HCT116 (cell line): Measurements from ENCODE around the gene ANKLE2. TPM values are rescaled to one million over a fixed set of nuclear protein-coding genes. Genes with fewer than 3 reads are reported as not detected.
A peak's percentile ranks its signal among the peaks of the same experiment; 100 is the strongest.
"Not testable (repeated sequence)": the region's sequence is repeated elsewhere in the genome, so short reads cannot be mapped to it uniquely, and the experiment has no call there.

Source experiments
- ATAC-seq: fragments of 200-7000 bp; cut with Tn5 transposase; 2 replicates; pipeline ENCODE4 v1.9.1; 2020; ENCODE audit warnings: mild to moderate bottlenecking, moderate library complexity
- BruUV-seq: library from RNA; stranded (reverse); fragments of 400-500 nt; replicated peaks from 2 replicates; lab custom pipeline; 2021; lab: Mats Ljungman, UMichigan
- CTCF ChIA-PET: fragments of 300-600 bp; sonication (Branson Sonifier 250); formaldehyde crosslinking; loops from one replicate; lab custom pipeline; 2021; ENCODE audit warnings: antibody characterized with exemption; lab: Charles Lee
- POLR2A ChIA-PET: fragments of 300-600, 350-600 bp; sonication (Branson Sonifier 250); formaldehyde crosslinking; loops from one replicate; lab custom pipeline; 2021; ENCODE audit warnings: antibody characterized with exemption; lab: Charles Lee
- RAD21 ChIA-PET, 2 experiments: fragments of 300-600 bp; sonication (Branson Sonifier 250); formaldehyde crosslinking; loops; one replicate each; lab custom pipeline; 2023; ENCODE audit warnings: low total read pairs in 2 of 2; ENCODE audit not compliant: uncharacterized antibody in 2 of 2, unreplicated experiment in 2 of 2, low non-redundant PET in 1 of 2; lab: Charles Lee
- DNase-seq: peaks from one replicate; pipeline ENCODE4 v3.0.0-alpha.2; 2010; ENCODE audit warnings: low read depth, low spot score
- H2AFZ ChIP-seq: fragments of 200-600 bp; shearing (Covaris generic), sonication (generic); 2 replicates; pipeline ENCODE4 v1.6.1; 2017; ENCODE audit warnings: low read depth, mixed run types, mixed read lengths, antibody characterized with exemption, low read length; ENCODE audit not compliant: poor library complexity, severe bottlenecking
- H3K27ac ChIP-seq: 2 replicates; pipeline ENCODE4 v1.5.1; 2012; ENCODE audit warnings: low read depth, low read length
- H3K27me3 ChIP-seq: fragments of 200-600 bp; sonication (generic); 2 replicates; pipeline ENCODE4 v1.6.1; 2016; ENCODE audit warnings: mixed run types, low read length, mixed read lengths; ENCODE audit not compliant: insufficient read depth
- H3K36me3 ChIP-seq, 2 experiments: fragments of 200-500 bp in 1 of 2; fragments of 200-600 bp in 1 of 2; sonication (Bioruptor generic) in 1 of 2; sonication (generic) in 1 of 2; 2 replicates each; pipeline versions ENCODE4 v1.5.1 to v1.6.1; 2014 to 2016; ENCODE audit warnings: low read length in 2 of 2, inconsistent platforms in 1 of 2, mixed read lengths in 1 of 2, mixed run types in 1 of 2; ENCODE audit not compliant: insufficient read depth in 2 of 2, control insufficient read depth in 1 of 2
- H3K4me1 ChIP-seq, 2 experiments: fragments of 200-600 bp in 1 of 2; sonication (generic) in 1 of 2; 2 replicates each; pipeline versions ENCODE4 v1.5.1 to v1.6.1; 2012 to 2017; ENCODE audit warnings: low read length in 2 of 2, inconsistent platforms in 1 of 2, mild to moderate bottlenecking in 1 of 2, mixed read lengths in 1 of 2, mixed run types in 1 of 2, moderate library complexity in 1 of 2; ENCODE audit not compliant: insufficient read depth in 2 of 2, control insufficient read depth in 1 of 2
- H3K4me2 ChIP-seq: fragments of 200-600 bp; sonication (generic); 2 replicates; pipeline ENCODE4 v1.6.1; 2017; ENCODE audit warnings: mixed run types, low read length, mixed read lengths
- H3K4me3 ChIP-seq, 2 experiments: fragments of 200-600 bp in 1 of 2; sonication (generic) in 1 of 2; replicated peaks in 1 of 2; 2 replicates each; pipeline ENCODE4 v1.5.1; 2011 to 2016; ENCODE audit warnings: low read length in 2 of 2, control low read depth in 1 of 2, low read depth in 1 of 2, mild to moderate bottlenecking in 1 of 2, mixed read lengths in 1 of 2, mixed run types in 1 of 2
- H3K79me2 ChIP-seq: fragments of 200-600 bp; sonication (generic); 2 replicates; pipeline ENCODE4 v1.6.1; 2017; ENCODE audit warnings: mild to moderate bottlenecking, mixed run types, low read length, moderate library complexity, mixed read lengths; ENCODE audit not compliant: insufficient read depth
- H3K9ac ChIP-seq: fragments of 200-600 bp; sonication (generic); 2 replicates; pipeline ENCODE4 v1.6.1; 2016; ENCODE audit warnings: low read length, mixed read lengths
- H3K9me2 ChIP-seq: fragments of 200-600 bp; sonication (generic), shearing (Covaris generic); 2 replicates; pipeline ENCODE4 v1.6.1; 2017; ENCODE audit warnings: mixed run types, mild to moderate bottlenecking, moderate library complexity; ENCODE audit not compliant: insufficient read depth
- H3K9me3 ChIP-seq, 2 experiments: fragments of 200-500 bp in 1 of 2; fragments of 200-600 bp in 1 of 2; sonication (Bioruptor generic) in 1 of 2; sonication (generic) in 1 of 2; 2 replicates each; pipeline ENCODE4 v1.6.1; 2014 to 2017; ENCODE audit warnings: low read length in 2 of 2, mixed read lengths in 2 of 2, inconsistent platforms in 1 of 2, low read depth in 1 of 2, mild to moderate bottlenecking in 1 of 2, mixed run types in 1 of 2, moderate library complexity in 1 of 2; ENCODE audit not compliant: control insufficient read depth in 1 of 2, insufficient read depth in 1 of 2
- H4K20me1 ChIP-seq: fragments of 200-600 bp; sonication (generic), shearing (Covaris generic); 2 replicates; pipeline ENCODE4 v1.6.1; 2017; ENCODE audit warnings: mixed run types, mild to moderate bottlenecking, moderate library complexity; ENCODE audit not compliant: insufficient read depth
- CBX3 ChIP-seq: IDR thresholded peaks from 2 replicates; pipeline ENCODE4 v1.6.1; 2012; ENCODE audit warnings: low read depth
- ELF1 ChIP-seq: IDR thresholded peaks from 2 replicates; pipeline ENCODE4 v1.6.1; 2012; ENCODE audit warnings: low read depth, borderline replicate concordance
- EZH2phosphoT487 ChIP-seq: fragments of 200-600 bp; IDR thresholded peaks from 2 replicates; pipeline ENCODE4 v1.6.1; 2018; ENCODE audit warnings: antibody characterized with exemption, borderline replicate concordance
- FOSL1 ChIP-seq: IDR thresholded peaks from 2 replicates; pipeline ENCODE4 v1.6.1; 2012; ENCODE audit warnings: low read depth
- JUND ChIP-seq: IDR thresholded peaks from 2 replicates; pipeline ENCODE4 v1.6.1; 2012
- MAX ChIP-seq: IDR thresholded peaks from 2 replicates; pipeline ENCODE4 v1.6.1; 2012
- POLR2A ChIP-seq: IDR thresholded peaks from 2 replicates; pipeline ENCODE4 v1.7.0; 2011; ENCODE audit warnings: borderline replicate concordance; ENCODE audit not compliant: insufficient read depth, insufficient read length; ENCODE audit errors: extremely low read depth
- SP1 ChIP-seq: IDR thresholded peaks from 2 replicates; pipeline ENCODE4 v1.6.1; 2012; ENCODE audit warnings: low read depth
- TCF7L2 ChIP-seq: IDR thresholded peaks from 2 replicates; pipeline ENCODE4 v1.7.0; 2011; ENCODE audit warnings: borderline replicate concordance, inconsistent platforms; ENCODE audit not compliant: insufficient read depth, insufficient read length; ENCODE audit errors: extremely low read depth
- YY1 ChIP-seq: IDR thresholded peaks from 2 replicates; pipeline ENCODE4 v1.6.1; 2011; ENCODE audit warnings: low read length, low read depth, moderate library complexity, mild to moderate bottlenecking; ENCODE audit not compliant: insufficient replicate concordance; ENCODE audit errors: extremely low read depth
- ZFX ChIP-seq: fragments of 450-650 bp; IDR thresholded peaks from 2 replicates; pipeline ENCODE4 v1.6.1; 2017
- intact Hi-C: fragments of 100-400 bp; cut with micrococcal nuclease; formaldehyde crosslinking; loops from 2 replicates; pipeline ENCODE4 v1.10.0; 2022
- total RNA-seq: library from RNA; stranded (reverse); gene quantifications from one replicate; pipeline ENCODE4 v1.2.1, GENCODE V29; 2021; ENCODE audit not compliant: unreplicated experiment
- TF ChIP-seq, protein P1 (sequence below), 3 experiments: fragments of 200-600 bp in 1 of 3; sonication (generic) in 1 of 3; IDR thresholded peaks in 2 of 3; conservative IDR thresholded peaks in 1 of 3; 2 replicates each; pipeline ENCODE4 v1.5.1; 2012 to 2017; ENCODE audit warnings: low read depth in 2 of 3, low read length in 2 of 3, antibody characterized with exemption in 1 of 3, borderline replicate concordance in 1 of 3, control low read depth in 1 of 3, mild to moderate bottlenecking in 1 of 3, mixed read lengths in 1 of 3, mixed run types in 1 of 3, moderate library complexity in 1 of 3; ENCODE audit not compliant: insufficient read depth in 1 of 3

The ANKLE2 gene
- total RNA-seq, 1 experiment from 2014 or later = 68.8 TPM

GRCh38 chr12:132761921-132762583, 420 bp upstream of the ANKLE2 start (continued):
- TF ChIP-seq ELF1 (no peak), CBX3 (0 out of 2 replicates have a peak, but pooled peaks have one; percentile 38), YY1 (no peak)

- Histone ChIP-seq H3K9me2 (no peaks in the 10 kb centered on the region), H3K9me3 (no peaks in the 10 kb centered on the region), H3K4me2 (no peak overlapping the region), H3K9ac (no peak overlapping the region), H3K27ac (no peak overlapping the region; the same call in 1 of the 2 replicates), H3K4me1 (peaks cover 8 to 16% of the 10 kb centered on the region in 2 experiments), H3K79me2 (peaks cover 74% of the 10 kb centered on the region), H3K27me3 (no peaks in the 10 kb centered on the region), H3K4me3 (no peak overlapping the region), H4K20me1 (peaks cover 6% of the 10 kb centered on the region; the same call in 1 of the 2 replicates), H3K36me3 (peaks cover 4 to 23% of the 10 kb centered on the region in 2 experiments; a peak in 2 of 4 replicates), H2AFZ (no peak overlapping the region)
- RAD21 ChIA-PET = no interaction called here
- ATAC-seq (no peak), DNase-seq (no peak)
- no TSS peak for BruUV-seq
- CTCF ChIA-PET = no interaction called here
- POLR2A ChIA-PET = no interaction called here
- intact Hi-C loops = no loop called here
- TF ChIP-seq POLR2A (no peak), TCF7L2 (no peak), EZH2phosphoT487 (no peak), SP1 (no peak), FOSL1 (no peak), MAX (no peak), JUND (no peak), ZFX (no peak)
- TF ChIP-seq, protein P1, sequence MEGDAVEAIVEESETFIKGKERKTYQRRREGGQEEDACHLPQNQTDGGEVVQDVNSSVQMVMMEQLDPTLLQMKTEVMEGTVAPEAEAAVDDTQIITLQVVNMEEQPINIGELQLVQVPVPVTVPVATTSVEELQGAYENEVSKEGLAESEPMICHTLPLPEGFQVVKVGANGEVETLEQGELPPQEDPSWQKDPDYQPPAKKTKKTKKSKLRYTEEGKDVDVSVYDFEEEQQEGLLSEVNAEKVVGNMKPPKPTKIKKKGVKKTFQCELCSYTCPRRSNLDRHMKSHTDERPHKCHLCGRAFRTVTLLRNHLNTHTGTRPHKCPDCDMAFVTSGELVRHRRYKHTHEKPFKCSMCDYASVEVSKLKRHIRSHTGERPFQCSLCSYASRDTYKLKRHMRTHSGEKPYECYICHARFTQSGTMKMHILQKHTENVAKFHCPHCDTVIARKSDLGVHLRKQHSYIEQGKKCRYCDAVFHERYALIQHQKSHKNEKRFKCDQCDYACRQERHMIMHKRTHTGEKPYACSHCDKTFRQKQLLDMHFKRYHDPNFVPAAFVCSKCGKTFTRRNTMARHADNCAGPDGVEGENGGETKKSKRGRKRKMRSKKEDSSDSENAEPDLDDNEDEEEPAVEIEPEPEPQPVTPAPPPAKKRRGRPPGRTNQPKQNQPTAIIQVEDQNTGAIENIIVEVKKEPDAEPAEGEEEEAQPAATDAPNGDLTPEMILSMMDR (IDR thresholded peaks at IDR 0.05 in 2 of 3, conservative IDR thresholded peaks at IDR 0.05 in 1 of 3; ENCODE audit: borderline replicate concordance in 1 of 3, insufficient read depth in 1 of 3, low read depth in 2 of 3, low read length in 2 of 3) = no peak
Observed at GRCh38 chr12:132759359-132759758, 2.3 kb downstream of the ANKLE2 start.

GRCh38 chr12:132758825-132759224, 2.8 kb downstream of the ANKLE2 start:
- H4K20me1 ChIP-seq, H3K27me3 ChIP-seq, H3K9me2 ChIP-seq, H3K9ac ChIP-seq, H3K4me2 ChIP-seq, H3K4me3 ChIP-seq, RAD21 ChIA-PET, H2AFZ ChIP-seq, DNase-seq, POLR2A ChIA-PET, intact Hi-C loops, CTCF ChIA-PET, H3K9me3 ChIP-seq, ATAC-seq, BruUV-seq: not testable (repeated sequence)
- peaks cover 8 to 16% of the 10 kb centered on the region in 2 experiments for H3K4me1 ChIP-seq
- peaks cover 80% of the 10 kb centered on the region for H3K79me2 ChIP-seq
- H3K27ac ChIP-seq = peak overlapping the region; percentile 14; the same call in 1 of the 2 replicates
- peaks cover 6 to 25% of the 10 kb centered on the region in 2 experiments; a peak in 2 of 4 replicates for H3K36me3 ChIP-seq
